Endothelial cell of umbilical vein (primary cell): ENCODE results near the gene NFATC2. TPM values are rescaled to one million over a fixed set of nuclear protein-coding genes. Genes with fewer than 3 reads are reported as not detected.

Experiments
- BruUV-seq: library from RNA; stranded (reverse); fragments of 400-500 nt; replicated peaks from 2 replicates; lab custom pipeline; 2021; lab: Mats Ljungman, UMichigan
- CTCF ChIA-PET: fragments of 300-600, 350-600 bp; sonication (Branson Sonifier 250); formaldehyde crosslinking; loops from one replicate; lab custom pipeline; 2021; ENCODE audit warnings: antibody characterized with exemption, inconsistent platforms; lab: Charles Lee
- POLR2A ChIA-PET: fragments of 300-600, 350-600 bp; sonication (Branson Sonifier 250); formaldehyde crosslinking; loops from one replicate; lab custom pipeline; 2021; ENCODE audit warnings: antibody characterized with exemption, inconsistent platforms; lab: Charles Lee
- DNase-seq: peaks from one replicate; pipeline ENCODE4 v3.0.0-alpha.2; 2011; ENCODE audit warnings: low read depth, low spot score
- FAIRE-seq: peaks from 2 replicates; lab custom pipeline; 2011; peaks lifted over from hg19 to GRCh38; lab: Jason Lieb, UNC
- H2AFZ ChIP-seq: 2 replicates; pipeline ENCODE4 v1.6.0; 2012; ENCODE audit warnings: low read depth, low read length, control low read depth, inconsistent platforms
- H3K27ac ChIP-seq: 2 replicates; pipeline ENCODE4 v1.5.1; 2011; ENCODE audit warnings: low read depth, mild to moderate bottlenecking, control low read depth, low read length, moderate library complexity; ENCODE audit not compliant: insufficient read depth
- H3K27me3 ChIP-seq, 2 experiments: 2 replicates each; pipeline versions ENCODE4 v1.6.0 to v1.6.1; 2011; ENCODE audit warnings: low read length in 2 of 2, mixed read lengths in 1 of 2; ENCODE audit not compliant: control insufficient read depth in 2 of 2, insufficient read depth in 2 of 2
- H3K36me3 ChIP-seq, 2 experiments: 2 replicates in 1 of 2; 3 replicates in 1 of 2; pipeline ENCODE4 v1.5.1; 2011; ENCODE audit warnings: low read length in 2 of 2, mild to moderate bottlenecking in 1 of 2, moderate library complexity in 1 of 2; ENCODE audit not compliant: control insufficient read depth in 2 of 2, insufficient read depth in 2 of 2; ENCODE audit errors: extremely low read depth in 1 of 2
- H3K4me1 ChIP-seq: 3 replicates; pipeline ENCODE4 v1.5.1; 2011; ENCODE audit warnings: mild to moderate bottlenecking, low read length; ENCODE audit not compliant: control insufficient read depth, insufficient read depth; ENCODE audit errors: extremely low read depth
- H3K4me2 ChIP-seq: 2 replicates; pipeline ENCODE4 v1.6.1; 2011; ENCODE audit warnings: low read length, control low read depth, mixed read lengths; ENCODE audit not compliant: insufficient read depth
- H3K4me3 ChIP-seq, 3 experiments: fragments of 200-600 bp in 1 of 3; sonication (generic), shearing (Covaris generic) in 1 of 3; replicated peaks in 1 of 3; 2 replicates each; pipeline ENCODE4 v1.5.1; 2011 to 2016; ENCODE audit warnings: control low read depth in 3 of 3, low read length in 3 of 3, mild to moderate bottlenecking in 2 of 3, inconsistent platforms in 1 of 3, low read depth in 1 of 3, moderate library complexity in 1 of 3; ENCODE audit not compliant: insufficient read depth in 1 of 3
- H3K79me2 ChIP-seq: 2 replicates; pipeline ENCODE4 v1.6.0; 2012; ENCODE audit warnings: low read length, inconsistent platforms; ENCODE audit not compliant: control insufficient read depth, insufficient read depth
- H3K9ac ChIP-seq: replicated peaks from 2 replicates; pipeline ENCODE3; 2011; ENCODE audit warnings: low read length, control low read depth; ENCODE audit not compliant: insufficient read depth; ENCODE audit errors: extremely low read depth
- H3K9me1 ChIP-seq: replicated peaks from 3 replicates; pipeline ENCODE4 v1.6.0; 2011; ENCODE audit warnings: mild to moderate bottlenecking, low read length; ENCODE audit not compliant: control insufficient read depth, insufficient read depth; ENCODE audit errors: extremely low read depth
- H3K9me3 ChIP-seq: replicated peaks from 2 replicates; pipeline ENCODE4 v1.5.1; 2012; ENCODE audit warnings: low read length, inconsistent platforms; ENCODE audit not compliant: control insufficient read depth, insufficient read depth
- H4K20me1 ChIP-seq: replicated peaks from 2 replicates; pipeline ENCODE3; 2011; ENCODE audit warnings: mild to moderate bottlenecking, low read length; ENCODE audit not compliant: control insufficient read depth, insufficient read depth; ENCODE audit errors: extremely low read depth
- EZH2 ChIP-seq: IDR thresholded peaks from 2 replicates; pipeline ENCODE4 v1.6.1; 2012; ENCODE audit warnings: borderline replicate concordance, low read depth, mild to moderate bottlenecking, moderate library complexity, low read length, inconsistent platforms; ENCODE audit not compliant: severe bottlenecking
- FOS ChIP-seq: IDR thresholded peaks from 2 replicates; pipeline ENCODE4 v1.6.1; 2011; ENCODE audit warnings: mild to moderate bottlenecking, low read length, moderate library complexity, borderline replicate concordance; ENCODE audit not compliant: insufficient read depth
- GATA2 ChIP-seq: IDR thresholded peaks from 2 replicates; pipeline ENCODE4 v1.7.0; 2011; ENCODE audit warnings: low read depth, mild to moderate bottlenecking, moderate library complexity, mixed read lengths, low read length; ENCODE audit not compliant: insufficient read length, insufficient read depth
- JUN ChIP-seq: IDR thresholded peaks from 2 replicates; pipeline ENCODE4 v1.6.1; 2011; ENCODE audit warnings: borderline replicate concordance, low read depth; ENCODE audit not compliant: insufficient read length, insufficient read depth
- MYC ChIP-seq: IDR thresholded peaks from one replicate; pipeline ENCODE4 v1.6.1; 2011; ENCODE audit warnings: mild to moderate bottlenecking, low read depth, low read length
- POLR2A ChIP-seq: IDR thresholded peaks from 2 replicates; pipeline ENCODE4 v1.6.1; 2012; ENCODE audit warnings: low read depth, mild to moderate bottlenecking, control low read depth, low read length
- POLR2AphosphoS5 ChIP-seq: IDR thresholded peaks from 2 replicates; pipeline ENCODE4 v1.6.1; 2012; ENCODE audit warnings: low read depth, mild to moderate bottlenecking, control low read depth, low read length, moderate library complexity; ENCODE audit not compliant: insufficient read depth
- dilution Hi-C: fragments of 300-500 bp; cut with MboI; formaldehyde crosslinking; loops from one replicate; pipeline ENCODE4 v1.15.0; 2019; ENCODE audit warnings: low sequenced_read_pairs; ENCODE audit not compliant: extremely low pct_ligation_motif_present
- intact Hi-C: fragments of 100-400 bp; cut with micrococcal nuclease; formaldehyde crosslinking; loops from one replicate; pipeline ENCODE4 v1.10.0; 2022
- polyA plus RNA-seq, 4 experiments: library from polyadenylated mRNA; depleted of rRNA in 3 of 4; stranded (reverse) in 3 of 4; unstranded in 1 of 4; fragments of >200 nt; gene quantifications; 2 replicates each; pipeline versions ENCODE4 v1.2.1 to v1.2.3, GENCODE V29; 2011 to 2012; ENCODE audit warnings: missing spikeins in 1 of 4
- total RNA-seq: library from RNA; stranded (reverse); gene quantifications from 2 replicates; pipeline ENCODE4 v1.2.3, GENCODE V29; 2021
- TF ChIP-seq, protein P1 (sequence below): IDR thresholded peaks from 2 replicates; pipeline ENCODE4 v1.6.1; 2011; ENCODE audit not compliant: insufficient read depth, insufficient read length
- TF ChIP-seq, protein P2 (sequence below), 2 donors: IDR thresholded peaks; 1 replicate in 1 of 2; 2 replicates in 1 of 2; pipeline ENCODE4 v1.5.1; 2011; ENCODE audit warnings: low read length in 2 of 2, mild to moderate bottlenecking in 2 of 2, moderate library complexity in 2 of 2, control low read depth in 1 of 2, inconsistent platforms in 1 of 2, low read depth in 1 of 2; ENCODE audit not compliant: insufficient read depth in 1 of 2; ENCODE audit errors: extremely low read depth in 1 of 2

NFATC2 gene
- total and polyA plus RNA-seq, 2 donors (not counting 3 experiments of a cell fraction or from before 2014, with no cell fraction given): 3.1 to 13.0 TPM

DNA sequence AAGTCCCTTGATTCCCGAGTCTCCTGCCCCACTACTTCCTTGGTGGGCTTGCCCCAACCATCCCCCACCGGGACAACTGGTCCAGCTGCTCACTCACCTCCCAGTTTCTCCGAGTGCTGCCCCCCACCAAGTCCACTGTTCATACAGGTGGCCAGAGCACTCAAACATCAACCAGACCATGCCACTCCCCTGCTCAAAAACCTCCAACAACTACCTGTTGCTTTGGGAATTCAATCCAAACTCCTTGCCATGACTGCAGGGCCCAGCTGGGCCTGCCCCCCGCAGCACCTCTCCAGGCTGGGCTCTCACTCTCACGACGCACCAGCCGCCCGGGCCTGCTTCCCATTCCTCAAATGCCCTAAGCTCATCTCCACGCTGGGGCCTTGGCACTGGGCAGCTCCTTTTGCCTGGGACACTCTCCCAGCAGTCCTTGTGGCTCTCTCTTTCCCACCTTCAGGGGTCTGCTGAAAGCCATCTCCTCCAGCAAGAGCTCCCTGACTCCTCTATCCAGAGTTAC, 97.5 kb downstream of the NFATC2 start:
- H3K9me1 ChIP-seq: no peaks in the 10 kb centered on the region
- no peaks in the 10 kb centered on the region for H3K36me3 ChIP-seq
- H3K4me3 ChIP-seq: no peak overlapping the region
- no peaks in the 10 kb centered on the region for H3K79me2 ChIP-seq
- ChIA-PET POLR2A (no interaction called here), CTCF (interaction anchor here (1.2 to 1.6 kb wide), 2 partner anchors 59 to 150 kb away, joined by 4 to 5 read pairs; no protein-coding TSS in a partner anchor)
- H4K20me1 ChIP-seq: no peaks in the 10 kb centered on the region
- no peak overlapping the region for H2AFZ ChIP-seq
- no TSS peak for BruUV-seq
- H3K27ac ChIP-seq: no peak overlapping the region
- no peak overlapping the region for H3K9ac ChIP-seq
- no peak for TF ChIP-seq EZH2
- no peak for TF ChIP-seq POLR2AphosphoS5
- TF ChIP-seq MYC: no peak
- TF ChIP-seq, protein P1, sequence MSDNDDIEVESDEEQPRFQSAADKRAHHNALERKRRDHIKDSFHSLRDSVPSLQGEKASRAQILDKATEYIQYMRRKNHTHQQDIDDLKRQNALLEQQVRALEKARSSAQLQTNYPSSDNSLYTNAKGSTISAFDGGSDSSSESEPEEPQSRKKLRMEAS: no peak
- FAIRE-seq (no peak), DNase-seq (no peak)
- H3K4me2 ChIP-seq: no peak overlapping the region
- dilution Hi-C loops (no loop called here), intact Hi-C loops (no loop called here)
- H3K4me1 ChIP-seq: peaks cover 20% of the 10 kb centered on the region
- no peaks in the 10 kb centered on the region for H3K27me3 ChIP-seq
- no peaks in the 10 kb centered on the region for H3K9me3 ChIP-seq

DNA sequence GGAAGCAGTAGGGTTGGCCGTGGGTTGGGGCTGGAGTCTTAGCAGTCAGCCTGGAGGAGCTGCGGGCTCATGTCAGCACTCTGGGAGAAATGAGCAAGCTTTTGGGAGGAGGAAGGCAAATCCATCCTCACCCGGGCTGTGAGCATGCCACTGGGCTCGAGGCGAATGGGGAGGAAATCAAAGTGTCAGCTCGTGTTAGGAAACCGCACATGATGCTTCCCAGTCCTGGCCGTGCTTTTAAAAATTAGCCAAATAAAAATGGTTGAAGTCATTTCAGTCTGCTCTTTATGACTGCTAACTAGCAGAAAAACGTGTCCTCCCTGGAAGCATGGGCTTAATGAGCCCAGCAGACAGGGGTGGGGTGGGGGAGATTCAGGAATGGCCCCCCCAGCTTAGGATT, 98.1 kb downstream of the NFATC2 start:
- H3K9me1 ChIP-seq: no peaks in the 10 kb centered on the region
- peaks cover 20% of the 10 kb centered on the region for H3K4me1 ChIP-seq
- CTCF ChIA-PET: interaction anchor here (1.2 to 1.6 kb wide), 2 partner anchors 59 to 151 kb away, joined by 4 to 5 read pairs; no protein-coding TSS in a partner anchor
- DNase-seq: no peak
- no TSS peak for BruUV-seq
- no peaks in the 10 kb centered on the region for H3K36me3 ChIP-seq
- no peaks in the 10 kb centered on the region for H4K20me1 ChIP-seq
- no peak overlapping the region for H3K4me3 ChIP-seq
- no peaks in the 10 kb centered on the region for H3K9me3 ChIP-seq
- H3K27ac ChIP-seq: no peak overlapping the region
- H3K9ac ChIP-seq: no peak overlapping the region
- TF ChIP-seq GATA2: no peak
- TF ChIP-seq JUN: no peak
- no peak for TF ChIP-seq FOS
- TF ChIP-seq POLR2AphosphoS5: no peak
- no peak for TF ChIP-seq MYC
- TF ChIP-seq, protein P1: no peak
- no peak for TF ChIP-seq EZH2
- TF ChIP-seq, protein P2, sequence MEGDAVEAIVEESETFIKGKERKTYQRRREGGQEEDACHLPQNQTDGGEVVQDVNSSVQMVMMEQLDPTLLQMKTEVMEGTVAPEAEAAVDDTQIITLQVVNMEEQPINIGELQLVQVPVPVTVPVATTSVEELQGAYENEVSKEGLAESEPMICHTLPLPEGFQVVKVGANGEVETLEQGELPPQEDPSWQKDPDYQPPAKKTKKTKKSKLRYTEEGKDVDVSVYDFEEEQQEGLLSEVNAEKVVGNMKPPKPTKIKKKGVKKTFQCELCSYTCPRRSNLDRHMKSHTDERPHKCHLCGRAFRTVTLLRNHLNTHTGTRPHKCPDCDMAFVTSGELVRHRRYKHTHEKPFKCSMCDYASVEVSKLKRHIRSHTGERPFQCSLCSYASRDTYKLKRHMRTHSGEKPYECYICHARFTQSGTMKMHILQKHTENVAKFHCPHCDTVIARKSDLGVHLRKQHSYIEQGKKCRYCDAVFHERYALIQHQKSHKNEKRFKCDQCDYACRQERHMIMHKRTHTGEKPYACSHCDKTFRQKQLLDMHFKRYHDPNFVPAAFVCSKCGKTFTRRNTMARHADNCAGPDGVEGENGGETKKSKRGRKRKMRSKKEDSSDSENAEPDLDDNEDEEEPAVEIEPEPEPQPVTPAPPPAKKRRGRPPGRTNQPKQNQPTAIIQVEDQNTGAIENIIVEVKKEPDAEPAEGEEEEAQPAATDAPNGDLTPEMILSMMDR (IDR thresholded peaks at IDR 0.05; ENCODE audit: extremely low read depth in 1 of 2, insufficient read depth in 1 of 2, low read depth in 1 of 2, low read length in 2 of 2): no peak
- TF ChIP-seq POLR2A: no peak
- H2AFZ ChIP-seq: no peak overlapping the region
- POLR2A ChIA-PET: no interaction called here
- no peak overlapping the region for H3K4me2 ChIP-seq
- dilution Hi-C loops: no loop called here
- H3K27me3 ChIP-seq: no peaks in the 10 kb centered on the region
- FAIRE-seq: no peak
- no peaks in the 10 kb centered on the region for H3K79me2 ChIP-seq
- intact Hi-C loops: no loop called here
